NCI-H1048 (cell line): ENCODE data around the gene SMYD4.
"Not testable (repeated sequence)": the region's sequence is repeated elsewhere in the genome, so short reads cannot be mapped to it uniquely, and the experiment has no call there.

Experiments
- DNase-seq: peaks from one replicate; lab custom pipeline; 2025; lab: John Stamatoyannopoulos, UW

The SMYD4 gene

DNA sequence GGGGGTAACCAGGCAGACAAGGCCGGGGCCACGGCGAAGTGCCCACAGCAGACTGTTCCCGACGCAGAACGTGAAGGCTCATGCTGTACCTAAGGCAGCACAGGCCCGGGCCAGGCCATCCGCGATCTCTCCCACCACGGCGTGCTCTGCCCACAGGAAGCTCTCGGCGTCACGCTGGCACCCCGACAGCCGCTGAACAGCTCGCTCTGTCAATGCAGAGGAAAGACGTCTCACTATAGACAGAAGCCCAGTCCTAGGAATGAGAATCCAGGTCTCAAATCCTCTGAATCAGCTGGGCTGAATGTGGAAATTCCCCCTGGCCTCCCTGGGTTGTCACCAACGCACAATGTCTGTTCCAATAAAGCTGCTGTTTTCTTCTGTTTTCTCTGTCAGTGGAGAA lies 46.4 kb downstream of the SMYD4 start:
- DNase-seq, result no peak

GRCh38 chr17:1782171-1782567 lies 47.5 kb downstream of the SMYD4 start:
- no peak for DNase-seq

DNA sequence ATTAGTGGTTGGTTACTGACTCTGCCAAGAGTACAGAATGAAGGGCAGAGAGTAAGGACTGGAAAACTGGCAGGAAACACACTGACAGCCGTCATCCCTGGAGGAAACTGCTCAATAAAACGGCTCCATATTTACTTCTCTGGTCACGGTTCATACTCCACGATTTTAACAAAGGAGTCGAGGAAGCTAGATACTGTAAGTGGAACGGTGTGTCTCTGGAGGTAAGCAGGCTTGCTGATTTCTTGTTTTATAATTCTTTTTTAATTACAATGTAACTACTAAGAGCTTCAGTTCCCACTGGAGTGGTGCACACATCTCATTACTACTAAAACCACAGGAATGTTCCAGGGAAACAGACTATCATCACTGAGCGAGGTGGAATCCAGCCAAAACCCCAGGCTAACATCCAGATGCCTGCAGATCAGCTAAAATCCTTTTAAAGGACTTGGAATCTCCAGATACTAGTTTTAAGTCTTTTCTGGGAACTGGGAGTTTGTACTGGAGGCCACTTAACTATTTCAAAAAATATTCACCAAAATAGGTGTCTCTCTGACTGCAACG lies 50.1 kb downstream of the SMYD4 start:
- no peak for DNase-seq

DNA sequence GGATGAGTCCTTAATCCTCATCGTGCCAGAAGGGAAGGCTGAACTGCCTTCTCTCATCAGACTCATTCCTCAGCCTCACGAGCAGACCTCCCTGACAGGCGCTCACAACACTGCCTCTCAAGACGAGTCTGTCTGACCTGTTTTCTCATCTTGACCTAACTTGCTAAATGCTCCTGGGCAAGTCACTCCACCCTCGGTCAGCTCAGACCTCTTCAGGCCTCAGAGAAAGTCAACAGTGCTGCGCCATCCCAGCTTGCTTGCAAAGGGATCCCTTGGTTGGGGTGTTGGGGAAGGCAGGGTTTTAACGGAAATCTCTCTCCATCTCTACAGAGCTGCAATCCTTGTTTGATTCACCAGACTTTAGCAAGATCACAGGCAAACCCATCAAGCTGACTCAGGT lies 52.8 kb downstream of the SMYD4 start:
- no peak for DNase-seq

- DNase-seq, result no peak
Observed at GRCh38 chr17:1776328-1776727, 53.4 kb downstream of the SMYD4 start.

- DNase-seq, result no peak
Observed at GRCh38 chr17:1774390-1775176, 55.1 kb downstream of the SMYD4 start.

GRCh38 chr17:1773696-1774181 lies 56.0 kb downstream of the SMYD4 start:
- DNase-seq, result no peak

- not testable (repeated sequence) for DNase-seq
Observed at GRCh38 chr17:1773000-1773695, 56.6 kb downstream of the SMYD4 start.

GRCh38 chr17:1769822-1770477 lies 59.8 kb downstream of the SMYD4 start:
- no peak for DNase-seq

DNA sequence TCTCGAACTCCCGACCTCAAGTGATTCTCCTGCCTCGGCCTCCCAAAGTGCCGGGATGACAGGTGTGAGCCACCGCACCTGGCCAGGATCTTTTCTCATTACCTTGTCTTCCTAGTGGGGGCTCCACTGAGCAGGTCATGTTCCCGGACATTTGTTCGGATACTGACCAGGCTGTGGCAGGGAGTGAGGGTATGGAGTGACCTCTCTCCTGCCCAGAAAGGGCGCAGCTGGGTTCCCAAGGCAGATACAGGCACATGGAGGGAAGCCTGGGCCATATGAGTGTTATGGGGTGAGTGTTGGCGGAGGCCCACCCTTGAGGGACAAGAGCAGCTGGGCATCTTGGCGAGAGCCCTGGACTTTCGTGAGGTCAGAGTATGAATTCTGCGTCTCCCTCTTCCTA lies 62.3 kb downstream of the SMYD4 start:
- no peak for DNase-seq

- DNase-seq, result no peak
Observed at GRCh38 chr17:1766382-1767135, 63.1 kb downstream of the SMYD4 start.

DNA sequence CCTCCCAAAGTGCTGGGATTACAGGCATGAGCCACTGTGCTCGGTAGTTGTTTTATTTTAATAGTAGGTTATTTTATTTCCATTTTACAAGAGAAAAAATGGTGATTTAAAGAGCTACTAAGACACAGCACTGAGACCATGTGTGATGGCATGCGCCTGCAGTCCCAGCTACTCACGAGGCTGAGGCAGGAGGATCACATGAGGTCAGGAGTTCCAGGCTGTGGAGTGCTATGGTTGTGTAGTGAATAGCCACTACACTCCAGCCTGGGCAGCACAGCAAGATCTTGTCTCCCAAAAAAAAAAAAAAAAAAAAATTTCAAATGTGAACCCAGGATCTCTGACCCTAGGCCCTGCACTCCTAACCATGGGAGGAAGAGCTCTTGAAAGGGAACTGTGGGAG lies 64.1 kb downstream of the SMYD4 start:
- no peak for DNase-seq

DNA sequence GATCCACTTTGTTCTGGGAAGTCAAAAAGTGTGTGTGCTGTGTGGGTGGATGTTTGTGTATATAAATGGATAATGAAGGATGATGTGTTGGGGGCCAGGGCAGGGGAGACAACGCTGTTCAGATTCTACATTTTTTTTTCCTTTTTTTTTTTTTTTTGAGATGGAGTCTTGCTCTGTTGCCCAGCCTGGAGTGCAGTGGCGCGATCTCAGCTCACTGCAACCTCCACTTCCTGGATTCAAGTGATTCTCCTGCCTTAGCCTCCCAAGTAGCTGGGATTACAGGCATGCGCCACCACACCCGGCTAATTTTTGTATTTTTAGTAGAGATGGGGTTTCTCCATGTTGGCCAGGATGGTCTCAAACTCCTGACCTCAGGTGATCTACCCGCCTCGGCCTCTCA lies 65.0 kb downstream of the SMYD4 start:
- DNase-seq, result not testable (repeated sequence)

DNA sequence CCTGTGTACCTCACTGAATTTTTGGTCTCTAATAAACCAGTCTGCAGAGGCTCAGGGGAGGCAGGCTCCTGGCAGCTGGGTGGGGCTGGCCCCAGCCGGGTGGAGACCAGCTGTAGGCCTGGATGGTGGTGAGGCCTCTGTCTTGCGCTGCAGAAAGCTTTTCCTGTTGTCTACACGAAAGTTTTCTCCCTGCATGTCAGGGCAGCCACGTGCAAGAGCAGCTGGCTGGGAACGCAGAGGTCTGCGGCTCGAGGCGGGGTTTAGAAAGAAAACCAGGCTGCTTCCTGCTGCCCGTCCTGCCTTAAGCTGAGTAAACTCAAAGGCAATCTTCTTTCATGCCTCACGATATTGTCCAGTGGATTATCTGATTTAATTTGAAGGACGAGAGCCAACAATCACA lies 65.4 kb downstream of the SMYD4 start:
- DNase-seq, result no peak

GRCh38 chr17:1762901-1763898 lies 66.5 kb downstream of the SMYD4 start:
- no peak for DNase-seq

- no peak for DNase-seq
Observed at GRCh38 chr17:1762233-1762900, 67.3 kb downstream of the SMYD4 start.

- no peak for DNase-seq
Observed at GRCh38 chr17:1759529-1759928, 70.2 kb downstream of the SMYD4 start.

DNA sequence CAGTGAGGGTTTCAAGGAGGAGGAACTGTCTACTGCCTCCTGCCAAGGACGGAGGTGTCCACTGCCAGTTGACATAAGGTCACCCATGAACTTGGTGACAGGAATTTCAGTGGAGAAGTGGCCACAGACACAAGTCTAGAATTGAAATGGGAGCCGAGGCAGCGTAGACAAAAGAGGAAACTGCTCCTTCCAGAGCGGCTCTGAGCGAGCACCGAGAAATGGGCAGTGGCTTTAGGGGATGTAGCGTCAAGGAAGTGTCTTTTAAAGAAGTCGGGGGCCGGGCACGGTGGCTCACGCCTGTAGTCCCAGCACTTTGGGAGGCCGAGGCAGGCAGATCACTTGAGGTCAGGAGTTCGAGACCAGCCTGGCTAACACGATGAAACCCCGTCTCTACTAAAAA lies 70.9 kb downstream of the SMYD4 start:
- DNase-seq, result no peak

DNA sequence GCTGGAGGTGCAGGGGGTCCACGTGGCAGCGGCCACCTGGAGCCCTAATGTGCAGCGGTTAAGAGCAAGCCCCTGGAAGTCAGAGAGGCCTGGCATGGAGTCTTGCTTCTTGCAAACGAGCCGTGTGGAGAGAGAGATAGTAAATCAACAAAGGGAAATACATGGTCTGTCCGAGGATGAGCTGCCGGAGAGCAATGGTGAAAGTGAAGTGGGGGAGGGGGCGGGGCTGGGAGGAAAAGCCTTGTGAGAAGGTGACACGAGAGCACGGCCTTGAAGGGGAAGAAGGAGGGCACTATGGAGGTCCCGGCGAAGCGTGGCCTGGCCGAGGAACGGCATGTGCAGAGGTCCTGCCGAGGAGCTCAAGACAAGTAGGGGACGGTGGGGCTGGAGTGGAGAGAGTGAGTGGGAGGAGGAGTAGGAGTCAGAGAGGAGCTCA lies 73.9 kb downstream of the SMYD4 start:
- no peak for DNase-seq

GRCh38 chr17:1755252-1755826 lies 74.4 kb downstream of the SMYD4 start:
- no peak for DNase-seq
